Endothelial cell of umbilical vein (primary cell): ENCODE data around the gene MAPKAP1. TPM values are rescaled to one million over a fixed set of nuclear protein-coding genes. Genes with fewer than 3 reads are reported as not detected.

Experiments used
- BruUV-seq: library from RNA; stranded (reverse); fragments of 400-500 nt; replicated peaks from 2 replicates; lab custom pipeline; 2021; lab: Mats Ljungman, UMichigan
- CTCF ChIA-PET: fragments of 300-600, 350-600 bp; sonication (Branson Sonifier 250); formaldehyde crosslinking; loops from one replicate; lab custom pipeline; 2021; ENCODE audit warnings: antibody characterized with exemption, inconsistent platforms; lab: Charles Lee
- POLR2A ChIA-PET: fragments of 300-600, 350-600 bp; sonication (Branson Sonifier 250); formaldehyde crosslinking; loops from one replicate; lab custom pipeline; 2021; ENCODE audit warnings: antibody characterized with exemption, inconsistent platforms; lab: Charles Lee
- DNase-seq: peaks from one replicate; pipeline ENCODE4 v3.0.0-alpha.2; 2011; ENCODE audit warnings: low read depth, low spot score
- FAIRE-seq: peaks from 2 replicates; lab custom pipeline; 2011; peaks lifted over from hg19 to GRCh38; lab: Jason Lieb, UNC
- H2AFZ ChIP-seq: 2 replicates; pipeline ENCODE4 v1.6.0; 2012; ENCODE audit warnings: low read depth, low read length, control low read depth, inconsistent platforms
- H3K27ac ChIP-seq: 2 replicates; pipeline ENCODE4 v1.5.1; 2011; ENCODE audit warnings: low read depth, mild to moderate bottlenecking, control low read depth, low read length, moderate library complexity; ENCODE audit not compliant: insufficient read depth
- H3K27me3 ChIP-seq, 2 experiments: 2 replicates each; pipeline versions ENCODE4 v1.6.0 to v1.6.1; 2011; ENCODE audit warnings: low read length in 2 of 2, mixed read lengths in 1 of 2; ENCODE audit not compliant: control insufficient read depth in 2 of 2, insufficient read depth in 2 of 2
- H3K36me3 ChIP-seq, 2 experiments: 2 replicates in 1 of 2; 3 replicates in 1 of 2; pipeline ENCODE4 v1.5.1; 2011; ENCODE audit warnings: low read length in 2 of 2, mild to moderate bottlenecking in 1 of 2, moderate library complexity in 1 of 2; ENCODE audit not compliant: control insufficient read depth in 2 of 2, insufficient read depth in 2 of 2; ENCODE audit errors: extremely low read depth in 1 of 2
- H3K4me1 ChIP-seq: 3 replicates; pipeline ENCODE4 v1.5.1; 2011; ENCODE audit warnings: mild to moderate bottlenecking, low read length; ENCODE audit not compliant: control insufficient read depth, insufficient read depth; ENCODE audit errors: extremely low read depth
- H3K4me2 ChIP-seq: 2 replicates; pipeline ENCODE4 v1.6.1; 2011; ENCODE audit warnings: low read length, control low read depth, mixed read lengths; ENCODE audit not compliant: insufficient read depth
- H3K4me3 ChIP-seq, 3 experiments: fragments of 200-600 bp in 1 of 3; sonication (generic), shearing (Covaris generic) in 1 of 3; replicated peaks in 1 of 3; 2 replicates each; pipeline ENCODE4 v1.5.1; 2011 to 2016; ENCODE audit warnings: control low read depth in 3 of 3, low read length in 3 of 3, mild to moderate bottlenecking in 2 of 3, inconsistent platforms in 1 of 3, low read depth in 1 of 3, moderate library complexity in 1 of 3; ENCODE audit not compliant: insufficient read depth in 1 of 3
- H3K79me2 ChIP-seq: 2 replicates; pipeline ENCODE4 v1.6.0; 2012; ENCODE audit warnings: low read length, inconsistent platforms; ENCODE audit not compliant: control insufficient read depth, insufficient read depth
- H3K9ac ChIP-seq: replicated peaks from 2 replicates; pipeline ENCODE3; 2011; ENCODE audit warnings: low read length, control low read depth; ENCODE audit not compliant: insufficient read depth; ENCODE audit errors: extremely low read depth
- H3K9me1 ChIP-seq: replicated peaks from 3 replicates; pipeline ENCODE4 v1.6.0; 2011; ENCODE audit warnings: mild to moderate bottlenecking, low read length; ENCODE audit not compliant: control insufficient read depth, insufficient read depth; ENCODE audit errors: extremely low read depth
- H3K9me3 ChIP-seq: replicated peaks from 2 replicates; pipeline ENCODE4 v1.5.1; 2012; ENCODE audit warnings: low read length, inconsistent platforms; ENCODE audit not compliant: control insufficient read depth, insufficient read depth
- H4K20me1 ChIP-seq: replicated peaks from 2 replicates; pipeline ENCODE3; 2011; ENCODE audit warnings: mild to moderate bottlenecking, low read length; ENCODE audit not compliant: control insufficient read depth, insufficient read depth; ENCODE audit errors: extremely low read depth
- CTCF ChIP-seq, 2 donors: IDR thresholded peaks; 1 replicate in 1 of 2; 2 replicates in 1 of 2; pipeline ENCODE4 v1.5.1; 2011; ENCODE audit warnings: low read length in 2 of 2, mild to moderate bottlenecking in 2 of 2, moderate library complexity in 2 of 2, control low read depth in 1 of 2, inconsistent platforms in 1 of 2, low read depth in 1 of 2; ENCODE audit not compliant: insufficient read depth in 1 of 2; ENCODE audit errors: extremely low read depth in 1 of 2
- EZH2 ChIP-seq: IDR thresholded peaks from 2 replicates; pipeline ENCODE4 v1.6.1; 2012; ENCODE audit warnings: borderline replicate concordance, low read depth, mild to moderate bottlenecking, moderate library complexity, low read length, inconsistent platforms; ENCODE audit not compliant: severe bottlenecking
- FOS ChIP-seq: IDR thresholded peaks from 2 replicates; pipeline ENCODE4 v1.6.1; 2011; ENCODE audit warnings: mild to moderate bottlenecking, low read length, moderate library complexity, borderline replicate concordance; ENCODE audit not compliant: insufficient read depth
- GATA2 ChIP-seq: IDR thresholded peaks from 2 replicates; pipeline ENCODE4 v1.7.0; 2011; ENCODE audit warnings: low read depth, mild to moderate bottlenecking, moderate library complexity, mixed read lengths, low read length; ENCODE audit not compliant: insufficient read length, insufficient read depth
- JUN ChIP-seq: IDR thresholded peaks from 2 replicates; pipeline ENCODE4 v1.6.1; 2011; ENCODE audit warnings: borderline replicate concordance, low read depth; ENCODE audit not compliant: insufficient read length, insufficient read depth
- MAX ChIP-seq: IDR thresholded peaks from 2 replicates; pipeline ENCODE4 v1.6.1; 2011; ENCODE audit not compliant: insufficient read depth, insufficient read length
- MYC ChIP-seq: IDR thresholded peaks from one replicate; pipeline ENCODE4 v1.6.1; 2011; ENCODE audit warnings: mild to moderate bottlenecking, low read depth, low read length
- POLR2A ChIP-seq: IDR thresholded peaks from 2 replicates; pipeline ENCODE4 v1.6.1; 2012; ENCODE audit warnings: low read depth, mild to moderate bottlenecking, control low read depth, low read length
- POLR2AphosphoS5 ChIP-seq: IDR thresholded peaks from 2 replicates; pipeline ENCODE4 v1.6.1; 2012; ENCODE audit warnings: low read depth, mild to moderate bottlenecking, control low read depth, low read length, moderate library complexity; ENCODE audit not compliant: insufficient read depth
- dilution Hi-C: fragments of 300-500 bp; cut with MboI; formaldehyde crosslinking; loops from one replicate; pipeline ENCODE4 v1.15.0; 2019; ENCODE audit warnings: low sequenced_read_pairs; ENCODE audit not compliant: extremely low pct_ligation_motif_present
- intact Hi-C: fragments of 100-400 bp; cut with micrococcal nuclease; formaldehyde crosslinking; loops from one replicate; pipeline ENCODE4 v1.10.0; 2022
- polyA plus RNA-seq, 4 experiments: library from polyadenylated mRNA; depleted of rRNA in 3 of 4; stranded (reverse) in 3 of 4; unstranded in 1 of 4; fragments of >200 nt; gene quantifications; 2 replicates each; pipeline versions ENCODE4 v1.2.1 to v1.2.3, GENCODE V29; 2011 to 2012; ENCODE audit warnings: missing spikeins in 1 of 4
- total RNA-seq: library from RNA; stranded (reverse); gene quantifications from 2 replicates; pipeline ENCODE4 v1.2.3, GENCODE V29; 2021

MAPKAP1 gene
- total and polyA plus RNA-seq, 2 donors (not counting 3 experiments of a cell fraction or from before 2014, with no cell fraction given): 61.9 to 99.1 TPM

GRCh38 chr9:125447202-125447802 lies 259.7 kb downstream of the MAPKAP1 start:
- FAIRE-seq: no peak
- no peak overlapping the region for H3K4me2 ChIP-seq
- POLR2A ChIA-PET: no interaction called here
- no peaks in the 10 kb centered on the region for H3K27me3 ChIP-seq
- no peaks in the 10 kb centered on the region for H3K79me2 ChIP-seq
- H3K9me1 ChIP-seq: no peaks in the 10 kb centered on the region
- DNase-seq: no peak
- intact Hi-C loops: no loop called here
- H3K9ac ChIP-seq: no peak overlapping the region
- no peak overlapping the region for H3K27ac ChIP-seq
- TF ChIP-seq MYC (no peak), POLR2AphosphoS5 (no peak), CTCF (IDR thresholded peaks at IDR 0.05; ENCODE audit: extremely low read depth in 1 of 2, insufficient read depth in 1 of 2, low read depth in 1 of 2, low read length in 2 of 2) (no peak), GATA2 (no peak), POLR2A (no peak), JUN (no peak), EZH2 (no peak), MAX (no peak), FOS (no peak)
- H3K36me3 ChIP-seq: peaks cover 0 to 4% of the 10 kb centered on the region in 2 experiments
- H4K20me1 ChIP-seq: no peaks in the 10 kb centered on the region
- H3K4me3 ChIP-seq: no peak overlapping the region
- BruUV-seq: no TSS peak
- CTCF ChIA-PET: no interaction called here
- no peaks in the 10 kb centered on the region for H3K9me3 ChIP-seq
- no peak overlapping the region for H2AFZ ChIP-seq
- dilution Hi-C loops: no loop called here
- peaks cover 2% of the 10 kb centered on the region for H3K4me1 ChIP-seq
